Liver (tissue), 9 donors: ENCODE measurements around the gene GUK1. TPM values are rescaled to one million over a fixed set of nuclear protein-coding genes. Genes with fewer than 3 reads are reported as not detected.

Source experiments
- DNase-seq: peaks from one replicate; pipeline ENCODE4 v3.0.0-alpha.2; 2017; ENCODE audit warnings: low spot score
- H3K27ac ChIP-seq, 2 donors: one replicate each; pipeline ENCODE4 v1.7.0; 2013; ENCODE audit warnings: inconsistent platforms in 2 of 2, low read length in 2 of 2, control low read depth in 1 of 2, low read depth in 1 of 2, mild to moderate bottlenecking in 1 of 2
- H3K27me3 ChIP-seq, 4 donors: one replicate each; pipeline versions ENCODE4 v1.6.1 to v1.7.0; 2013; ENCODE audit warnings: low read length in 3 of 4, inconsistent platforms in 1 of 4, mild to moderate bottlenecking in 1 of 4, moderate library complexity in 1 of 4; ENCODE audit not compliant: control insufficient read depth in 4 of 4, insufficient read depth in 4 of 4
- H3K36me3 ChIP-seq, 4 donors: one replicate each; pipeline versions ENCODE4 v1.6.1 to v1.7.0; 2013; ENCODE audit warnings: low read length in 3 of 4, mild to moderate bottlenecking in 3 of 4, low read depth in 1 of 4, moderate library complexity in 1 of 4; ENCODE audit not compliant: control insufficient read depth in 4 of 4, insufficient read depth in 3 of 4
- H3K4me1 ChIP-seq, 4 donors: one replicate each; pipeline versions ENCODE4 v1.6.1 to v1.7.0; 2013; ENCODE audit warnings: low read length in 3 of 4, mild to moderate bottlenecking in 3 of 4, moderate library complexity in 1 of 4; ENCODE audit not compliant: control insufficient read depth in 4 of 4, insufficient read depth in 4 of 4
- H3K4me3 ChIP-seq, 3 donors: one replicate each; pipeline versions ENCODE4 v1.6.1 to v1.7.0; 2013; ENCODE audit warnings: low read length in 3 of 3, control low read depth in 1 of 3, low read depth in 1 of 3, mild to moderate bottlenecking in 1 of 3
- H3K9ac ChIP-seq, 2 donors: one replicate each; pipeline ENCODE4 v1.7.0; 2013; ENCODE audit warnings: low read length in 2 of 2, mild to moderate bottlenecking in 2 of 2, moderate library complexity in 2 of 2, control low read depth in 1 of 2, low read depth in 1 of 2
- H3K9me3 ChIP-seq, 4 donors: one replicate each; pipeline versions ENCODE4 v1.6.1 to v1.7.0; 2013; ENCODE audit warnings: low read length in 3 of 4; ENCODE audit not compliant: control insufficient read depth in 4 of 4
- FOXA2 ChIP-seq: IDR thresholded peaks from 2 replicates; pipeline ENCODE4 v1.6.1; 2016; ENCODE audit warnings: antibody characterized with exemption
- GABPA ChIP-seq, 2 donors: IDR thresholded peaks in 1 of 2; conservative IDR thresholded peaks in 1 of 2; 2 replicates each; pipeline ENCODE4 v1.6.1; 2016; ENCODE audit warnings: antibody characterized with exemption in 2 of 2, mild to moderate bottlenecking in 1 of 2, moderate library complexity in 1 of 2
- HNF4A ChIP-seq, 2 donors: conservative IDR thresholded peaks; 2 replicates each; pipeline ENCODE4 v1.6.1; 2016; ENCODE audit warnings: antibody characterized with exemption in 2 of 2, mild to moderate bottlenecking in 2 of 2
- HNF4G ChIP-seq: IDR thresholded peaks from 2 replicates; pipeline ENCODE4 v1.6.1; 2016; ENCODE audit warnings: antibody characterized with exemption
- NR2F2 ChIP-seq: IDR thresholded peaks from 2 replicates; pipeline ENCODE4 v1.6.1; 2016; ENCODE audit warnings: antibody characterized with exemption
- RAD21 ChIP-seq, 2 donors: IDR thresholded peaks; 2 replicates each; pipeline ENCODE4 v1.6.1; 2016; ENCODE audit warnings: antibody characterized with exemption in 2 of 2, mild to moderate bottlenecking in 2 of 2
- RXRA ChIP-seq, 2 donors: IDR thresholded peaks; 2 replicates each; pipeline ENCODE4 v1.6.1; 2017 to 2018; ENCODE audit warnings: antibody characterized with exemption in 2 of 2, mild to moderate bottlenecking in 1 of 2
- SP1 ChIP-seq: IDR thresholded peaks from 2 replicates; pipeline ENCODE4 v1.6.1; 2018; ENCODE audit warnings: antibody characterized with exemption, mild to moderate bottlenecking
- TAF1 ChIP-seq: conservative IDR thresholded peaks from 2 replicates; pipeline ENCODE4 v1.6.1; 2016; ENCODE audit warnings: antibody characterized with exemption, mild to moderate bottlenecking
- WGBS: extraction: QIAGEN DNeasy Blood & Tissue Kit; methylation state at CpG from one replicate; pipeline ENCODE4 v1.1.7; 2013; 5-methylcytosine and 5-hydroxymethylcytosine counted together
- polyA plus RNA-seq, 2 donors: library from polyadenylated mRNA; stranded (reverse) in 1 of 2; unstranded in 1 of 2; fragments of 200-250 nt in 1 of 2; fragments of >200 nt in 1 of 2; fragmentation: Nextera tagmentation in 1 of 2; extraction: Ambion mirVana in 1 of 2; gene quantifications; one replicate each; pipeline versions ENCODE4 v1.2.1 to v1.2.3, GENCODE V29; 2013 to 2015
- total RNA-seq, 2 donors: library from RNA; depleted of rRNA; stranded (reverse); fragments of >200 nt; gene quantifications; one replicate each; pipeline ENCODE4 v1.2.3, GENCODE V29; 2014
- TF ChIP-seq, protein P1 (sequence below): IDR thresholded peaks from 2 replicates; pipeline ENCODE4 v1.6.1; 2016; ENCODE audit warnings: antibody characterized with exemption, mild to moderate bottlenecking
- TF ChIP-seq, protein P2 (sequence below): IDR thresholded peaks from 2 replicates; pipeline ENCODE4 v1.6.1; 2016; ENCODE audit warnings: antibody characterized with exemption
- donor health status: healthy.
- donor health status: healthy.
- donor health status: healthy.
- donor health status: healthy.
- donor health status: healthy.

GUK1 gene
- total and polyA plus RNA-seq, 4 donors: 147 to 251 (median 216) TPM

DNA sequence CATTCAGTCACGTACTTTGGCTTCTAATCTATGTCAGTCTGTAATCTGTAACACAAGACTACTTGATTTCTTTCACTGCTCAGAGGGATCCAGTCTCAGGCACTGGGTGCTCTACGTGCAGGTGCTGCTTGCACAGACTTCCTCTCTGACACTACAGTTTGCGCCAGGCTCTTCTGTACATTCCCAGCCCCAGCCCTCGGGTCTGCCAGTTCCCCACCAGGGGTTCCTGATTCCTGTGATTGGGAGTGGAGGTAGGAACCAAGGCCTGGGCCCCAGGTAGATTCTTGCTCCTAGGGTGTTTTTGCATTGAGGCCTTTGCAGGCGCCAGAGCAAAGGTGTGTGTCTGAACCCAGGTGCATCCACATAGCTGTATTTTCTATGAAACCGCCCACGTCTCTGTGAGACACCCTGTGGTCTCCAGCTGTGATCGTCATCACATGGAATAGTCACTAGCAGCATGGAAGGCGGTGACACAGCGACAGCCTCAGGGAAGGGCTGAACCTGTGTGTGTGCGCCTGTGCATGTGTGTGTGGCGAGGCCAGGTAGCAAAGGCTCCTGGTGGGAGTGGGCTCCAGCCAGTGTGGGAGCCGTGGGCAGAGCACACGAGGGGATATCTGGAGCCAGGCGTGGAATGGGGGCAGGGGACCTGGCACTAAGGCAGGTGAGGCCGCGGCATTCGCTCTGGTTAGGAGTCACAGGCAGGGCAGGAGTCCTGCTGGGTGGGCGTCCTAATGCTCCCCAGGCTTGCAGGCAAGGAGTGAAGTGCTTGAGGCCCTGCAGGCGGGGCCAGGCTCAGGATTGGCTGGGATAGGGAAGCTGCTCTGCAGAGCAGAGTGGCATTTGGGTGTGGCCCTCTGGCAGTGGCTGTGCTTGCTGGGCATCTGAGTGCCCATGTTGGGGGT lies 14.8 kb downstream of the GUK1 start (continued):
- TF ChIP-seq, protein P1, sequence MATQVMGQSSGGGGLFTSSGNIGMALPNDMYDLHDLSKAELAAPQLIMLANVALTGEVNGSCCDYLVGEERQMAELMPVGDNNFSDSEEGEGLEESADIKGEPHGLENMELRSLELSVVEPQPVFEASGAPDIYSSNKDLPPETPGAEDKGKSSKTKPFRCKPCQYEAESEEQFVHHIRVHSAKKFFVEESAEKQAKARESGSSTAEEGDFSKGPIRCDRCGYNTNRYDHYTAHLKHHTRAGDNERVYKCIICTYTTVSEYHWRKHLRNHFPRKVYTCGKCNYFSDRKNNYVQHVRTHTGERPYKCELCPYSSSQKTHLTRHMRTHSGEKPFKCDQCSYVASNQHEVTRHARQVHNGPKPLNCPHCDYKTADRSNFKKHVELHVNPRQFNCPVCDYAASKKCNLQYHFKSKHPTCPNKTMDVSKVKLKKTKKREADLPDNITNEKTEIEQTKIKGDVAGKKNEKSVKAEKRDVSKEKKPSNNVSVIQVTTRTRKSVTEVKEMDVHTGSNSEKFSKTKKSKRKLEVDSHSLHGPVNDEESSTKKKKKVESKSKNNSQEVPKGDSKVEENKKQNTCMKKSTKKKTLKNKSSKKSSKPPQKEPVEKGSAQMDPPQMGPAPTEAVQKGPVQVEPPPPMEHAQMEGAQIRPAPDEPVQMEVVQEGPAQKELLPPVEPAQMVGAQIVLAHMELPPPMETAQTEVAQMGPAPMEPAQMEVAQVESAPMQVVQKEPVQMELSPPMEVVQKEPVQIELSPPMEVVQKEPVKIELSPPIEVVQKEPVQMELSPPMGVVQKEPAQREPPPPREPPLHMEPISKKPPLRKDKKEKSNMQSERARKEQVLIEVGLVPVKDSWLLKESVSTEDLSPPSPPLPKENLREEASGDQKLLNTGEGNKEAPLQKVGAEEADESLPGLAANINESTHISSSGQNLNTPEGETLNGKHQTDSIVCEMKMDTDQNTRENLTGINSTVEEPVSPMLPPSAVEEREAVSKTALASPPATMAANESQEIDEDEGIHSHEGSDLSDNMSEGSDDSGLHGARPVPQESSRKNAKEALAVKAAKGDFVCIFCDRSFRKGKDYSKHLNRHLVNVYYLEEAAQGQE: no peak

DNA sequence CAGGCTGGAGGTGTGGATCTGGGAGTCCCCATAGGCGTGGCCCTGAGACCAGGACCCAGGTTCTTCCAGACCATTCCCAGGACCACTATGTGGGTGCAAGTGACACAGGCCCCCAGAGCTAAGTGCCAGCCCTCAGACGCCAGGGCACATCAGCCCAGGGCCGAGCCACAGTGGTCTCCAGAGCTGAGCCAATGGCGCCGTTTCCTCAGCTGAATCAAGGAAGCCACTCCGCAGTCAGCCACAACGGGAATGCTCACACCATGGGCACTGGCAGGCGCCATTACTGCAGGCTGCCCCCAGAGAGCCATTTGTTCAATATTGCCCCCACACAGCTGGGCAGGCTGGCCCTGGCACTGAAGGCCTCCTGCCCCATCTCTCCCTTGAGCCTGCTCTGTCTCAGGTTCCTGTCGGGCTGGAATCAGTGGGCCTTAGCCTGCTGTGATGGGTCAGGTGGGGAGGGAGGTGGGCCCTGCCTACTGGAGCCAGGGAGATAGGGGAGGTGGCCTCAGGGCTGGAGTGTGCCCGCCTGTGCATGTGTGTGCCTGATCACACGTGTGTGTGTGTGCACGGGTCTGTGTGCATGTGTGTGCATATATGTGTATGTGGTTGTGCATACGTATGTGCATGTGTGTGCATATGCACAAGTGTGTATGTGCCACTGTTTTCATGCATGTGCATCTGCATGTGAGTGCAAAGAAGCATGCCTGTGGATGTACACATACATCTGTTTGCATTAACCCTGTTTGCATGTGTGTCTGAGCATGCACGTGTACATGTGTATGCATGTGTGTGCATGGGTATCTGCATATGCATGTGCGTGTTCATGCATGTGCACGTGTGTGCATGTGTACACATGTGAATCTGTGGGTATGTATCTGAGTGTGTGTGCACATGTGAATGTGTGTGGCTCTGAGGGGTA lies 15.8 kb downstream of the GUK1 start:
- TF ChIP-seq HNF4G (no peak), RXRA (IDR thresholded peaks at IDR 0.05) (no peak), FOXA2 (no peak)

DNA sequence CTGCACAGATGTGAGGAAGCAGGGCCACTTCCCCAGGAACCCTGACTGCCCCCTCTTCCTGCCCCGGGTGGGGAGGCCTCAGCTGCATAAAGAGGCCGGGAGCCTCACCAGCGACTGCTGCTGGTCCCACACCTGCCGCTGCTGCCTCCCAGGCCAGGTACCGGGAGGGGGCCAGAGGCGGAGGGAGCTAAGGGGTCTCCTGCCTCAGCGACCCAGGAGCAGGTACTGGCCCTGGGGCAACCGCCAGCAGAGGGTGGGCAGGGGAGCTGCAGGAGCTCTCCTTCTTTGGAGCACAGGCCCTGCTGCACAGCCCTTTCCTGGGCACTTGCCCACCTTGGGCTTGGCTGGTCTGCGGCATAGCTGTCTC lies 16.4 kb downstream of the GUK1 start:
- H3K27me3 ChIP-seq: no peaks in the 10 kb centered on the region
- no peak overlapping the region for H3K9ac ChIP-seq
- DNase-seq: no peak
- TF ChIP-seq TAF1 (no peak), RAD21 (IDR thresholded peaks at IDR 0.05) (no peak), GABPA (IDR thresholded peaks at IDR 0.05 in 1 of 2, conservative IDR thresholded peaks at IDR 0.05 in 1 of 2) (no peak), HNF4G (no peak), SP1 (no peak), NR2F2 (no peak), HNF4A (conservative IDR thresholded peaks at IDR 0.05) (no peak)
- TF ChIP-seq, protein P1: no peak
- TF ChIP-seq, protein P2, sequence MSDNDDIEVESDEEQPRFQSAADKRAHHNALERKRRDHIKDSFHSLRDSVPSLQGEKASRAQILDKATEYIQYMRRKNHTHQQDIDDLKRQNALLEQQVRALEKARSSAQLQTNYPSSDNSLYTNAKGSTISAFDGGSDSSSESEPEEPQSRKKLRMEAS: no peak
- peaks cover 0 to 6% (median 0%) of the 10 kb centered on the region in 4 donors for H3K4me1 ChIP-seq
- no peak overlapping the region for H3K27ac ChIP-seq
- no peaks in the 10 kb centered on the region for H3K36me3 ChIP-seq
- H3K4me3 ChIP-seq: no peak overlapping the region
- no peaks in the 10 kb centered on the region for H3K9me3 ChIP-seq
- 65% methylated on average over 9 of the region's 9 CpGs for WGBS

More for the DNA sequence above, 15.8 kb downstream of the GUK1 start:
- Histone ChIP-seq H3K9ac (no peak overlapping the region), H3K9me3 (no peaks in the 10 kb centered on the region), H3K4me1 (peaks cover 0 to 6% (median 0%) of the 10 kb centered on the region in 4 donors), H3K4me3 (no peak overlapping the region), H3K27ac (no peak overlapping the region), H3K27me3 (no peaks in the 10 kb centered on the region), H3K36me3 (no peaks in the 10 kb centered on the region)
- no peak for DNase-seq
- 86% methylated on average over 16 of the region's 16 CpGs for WGBS
